Smooth muscle cell of the brain vasculature (primary cell): Measurements from ENCODE around the gene OTOA.
"Not testable (repeated sequence)": the region's sequence is repeated elsewhere in the genome, so short reads cannot be mapped to it uniquely, and the experiment has no call there.

Experiments used
- DNase-seq: peaks from one replicate; pipeline ENCODE4 v3.0.0-alpha.2; 2012; ENCODE audit warnings: low read depth, low spot score

OTOA gene

GRCh38 chr16:21663889-21664647 lies at the start of gene OTOA:
TSS of gene OTOA (plus strand) at chr16:21663968. CDS start at chr16:21678515, 14,547 bp downstream.
- no peak for DNase-seq

DNA sequence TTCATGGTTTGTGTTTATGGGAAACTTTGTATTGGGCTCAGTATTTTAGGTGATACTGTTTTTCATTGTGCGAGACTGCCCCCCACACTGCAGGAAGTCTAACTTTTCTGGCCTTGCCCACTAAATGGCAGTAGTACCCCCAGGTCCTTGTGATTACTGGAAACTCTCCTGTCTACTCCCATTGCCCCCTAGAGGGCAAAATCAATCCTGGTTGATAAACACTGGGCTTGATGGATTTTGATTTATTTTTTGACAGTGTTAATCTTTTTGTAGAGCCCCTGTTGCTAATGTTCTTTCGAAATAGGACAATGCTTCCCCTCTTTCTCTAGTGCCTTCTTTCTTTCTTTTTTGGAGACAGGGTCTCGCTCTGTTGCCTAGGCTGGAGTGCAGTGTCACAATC lies 48.9 kb upstream of the OTOA start:
- no peak for DNase-seq

GRCh38 chr16:21617607-21618006 lies 46.2 kb upstream of the OTOA start:
- DNase-seq, result no peak

DNA sequence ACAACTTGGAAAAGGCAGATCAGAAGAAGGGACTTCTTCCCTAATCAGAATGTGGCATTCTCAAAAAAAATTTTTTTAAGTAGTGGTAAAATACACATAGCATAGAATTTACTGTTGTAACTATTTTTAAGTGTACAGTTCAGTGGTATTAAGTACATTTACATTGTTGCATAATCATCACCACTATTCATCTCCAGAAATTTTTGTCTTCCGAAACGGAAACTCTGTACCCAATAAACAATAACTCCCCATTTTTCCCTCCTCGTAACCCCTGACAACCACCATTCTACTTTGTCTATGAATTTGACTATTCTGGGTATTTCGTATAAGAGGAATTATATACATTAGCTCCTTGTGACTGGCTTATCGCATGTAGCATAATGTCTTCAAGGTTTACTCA lies 45.5 kb upstream of the OTOA start:
- no peak for DNase-seq

GRCh38 chr16:21619765-21620425 lies 43.9 kb upstream of the OTOA start:
- DNase-seq, result no peak

GRCh38 chr16:21620592-21620991 lies 43.2 kb upstream of the OTOA start:
- no peak for DNase-seq

DNA sequence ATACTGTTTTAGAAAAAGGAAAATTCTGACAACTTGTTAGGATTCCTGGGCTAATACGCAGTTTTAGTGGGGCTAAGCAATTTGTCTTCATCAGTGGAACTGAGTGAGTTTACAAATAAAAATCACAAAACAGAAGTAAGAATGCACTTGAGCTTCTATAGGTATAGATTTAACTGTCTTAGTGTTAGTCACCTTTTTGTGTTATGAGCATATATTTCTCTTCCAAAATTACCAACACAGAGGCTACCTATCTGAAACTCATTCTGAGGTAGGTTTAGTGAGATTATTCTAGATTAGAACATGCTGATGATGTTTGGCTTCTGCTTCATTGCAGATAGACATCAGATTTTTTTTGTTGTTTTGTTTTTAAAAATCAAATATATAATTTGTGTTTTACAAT lies 41.2 kb upstream of the OTOA start:
- no peak for DNase-seq

DNA sequence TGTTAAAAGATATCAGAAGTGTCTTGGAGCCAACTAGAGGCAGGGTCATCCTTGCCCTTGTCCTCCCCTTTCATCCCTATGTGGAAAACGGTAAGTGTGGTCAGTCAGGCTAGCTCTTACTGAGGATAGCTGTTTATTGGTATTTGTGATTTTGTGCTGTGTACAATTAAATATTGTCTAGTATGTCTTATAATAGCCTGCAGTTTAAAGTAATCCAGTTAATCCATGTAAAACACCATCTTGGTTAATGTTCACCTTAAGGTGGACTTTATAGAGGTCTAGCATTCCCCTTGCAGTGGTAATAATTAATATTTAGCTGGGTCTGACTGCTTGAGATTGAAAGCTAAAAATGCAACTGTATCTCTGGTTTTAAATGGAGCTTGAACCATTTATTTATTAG lies 38.7 kb upstream of the OTOA start:
- DNase-seq, result no peak

- DNase-seq, result peak; percentile 59
Observed at GRCh38 chr16:21626659-21627277, 37.0 kb upstream of the OTOA start.

DNA sequence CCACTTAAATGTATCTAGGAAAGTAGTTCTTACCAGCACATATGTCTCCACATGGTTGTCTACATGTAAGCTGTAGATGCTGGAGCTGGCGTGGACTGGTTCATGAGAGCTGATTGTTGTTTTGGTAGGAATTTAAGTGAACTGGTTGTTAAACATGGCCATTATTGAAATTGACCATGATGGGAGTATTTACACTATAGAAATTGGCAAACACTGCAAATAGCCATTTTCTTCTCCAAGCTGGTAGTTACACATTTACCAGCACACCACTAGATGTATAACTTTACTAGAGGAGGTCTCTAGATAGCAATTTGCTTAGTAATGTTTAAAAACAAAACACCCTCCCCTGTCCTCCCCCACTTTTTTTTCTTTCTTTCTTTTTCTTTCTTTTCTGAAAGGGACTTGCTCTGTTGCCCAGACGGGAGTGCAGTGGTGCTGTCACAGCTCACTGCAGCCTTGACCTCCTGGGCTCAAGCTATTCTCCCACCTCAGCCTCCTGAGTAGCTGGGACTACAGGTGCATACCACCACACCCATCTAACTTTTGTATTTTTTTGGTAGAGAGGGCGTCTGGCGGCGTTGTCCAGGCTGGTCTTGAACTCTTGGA lies 35.5 kb upstream of the OTOA start:
- DNase-seq, result no peak

GRCh38 chr16:21628772-21629171 lies 35.0 kb upstream of the OTOA start:
- DNase-seq, result no peak

- not testable (repeated sequence) for DNase-seq
Observed at GRCh38 chr16:21629616-21630539, 33.9 kb upstream of the OTOA start.

GRCh38 chr16:21630866-21631265 lies 32.9 kb upstream of the OTOA start:
- not testable (repeated sequence) for DNase-seq

GRCh38 chr16:21631376-21631775 lies 32.4 kb upstream of the OTOA start:
- DNase-seq, result not testable (repeated sequence)

GRCh38 chr16:21631951-21632575 lies 31.7 kb upstream of the OTOA start:
- DNase-seq, result not testable (repeated sequence)

- DNase-seq, result no peak
Observed at GRCh38 chr16:21634216-21634615, 29.6 kb upstream of the OTOA start.

GRCh38 chr16:21635694-21636093 lies 28.1 kb upstream of the OTOA start:
- not testable (repeated sequence) for DNase-seq

DNA sequence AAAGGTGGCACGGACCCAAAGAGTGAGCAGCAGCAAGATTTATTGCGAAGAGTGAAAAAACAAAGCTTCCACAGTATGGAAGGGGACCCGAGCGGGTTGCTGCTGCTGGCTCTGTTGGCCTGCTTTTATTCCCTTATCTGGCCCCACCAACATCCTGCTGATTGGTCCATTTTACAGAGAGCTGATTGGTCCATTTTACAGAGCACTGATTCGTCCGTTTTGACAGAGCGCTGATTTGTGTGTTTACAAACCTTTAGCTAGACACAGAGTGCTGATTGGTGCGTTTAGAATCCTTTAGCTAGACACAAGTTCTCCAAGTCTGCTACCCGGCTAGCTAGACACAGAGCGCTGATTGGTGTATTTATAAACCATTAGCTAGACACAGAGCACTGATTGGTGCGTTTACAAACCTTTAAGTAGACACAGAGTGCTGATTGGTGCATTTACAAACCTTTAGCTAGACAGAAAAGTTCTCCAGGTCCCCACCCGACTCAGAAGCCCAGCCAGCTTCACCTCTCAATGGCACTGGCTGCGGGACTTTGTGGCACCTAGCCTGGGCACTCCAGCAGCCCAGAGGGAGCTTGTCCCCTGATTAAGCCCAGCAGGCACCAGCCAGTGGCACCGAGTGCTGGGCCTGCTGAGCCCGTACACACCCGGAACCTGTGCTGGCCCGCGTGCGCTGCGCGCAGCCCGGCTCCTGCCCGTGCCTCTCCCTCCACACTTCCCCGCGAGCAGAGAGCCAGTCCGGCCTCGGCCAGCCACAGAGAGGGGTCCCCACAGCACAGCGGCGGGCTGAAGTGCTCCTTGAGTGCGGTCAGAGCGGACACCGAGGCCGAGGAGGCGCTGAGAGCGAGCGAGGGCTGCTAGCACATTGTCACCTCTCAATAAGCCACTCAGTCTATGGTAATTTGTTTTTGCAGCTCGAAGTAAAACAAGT lies 26.5 kb upstream of the OTOA start:
- DNase-seq, result no peak

DNA sequence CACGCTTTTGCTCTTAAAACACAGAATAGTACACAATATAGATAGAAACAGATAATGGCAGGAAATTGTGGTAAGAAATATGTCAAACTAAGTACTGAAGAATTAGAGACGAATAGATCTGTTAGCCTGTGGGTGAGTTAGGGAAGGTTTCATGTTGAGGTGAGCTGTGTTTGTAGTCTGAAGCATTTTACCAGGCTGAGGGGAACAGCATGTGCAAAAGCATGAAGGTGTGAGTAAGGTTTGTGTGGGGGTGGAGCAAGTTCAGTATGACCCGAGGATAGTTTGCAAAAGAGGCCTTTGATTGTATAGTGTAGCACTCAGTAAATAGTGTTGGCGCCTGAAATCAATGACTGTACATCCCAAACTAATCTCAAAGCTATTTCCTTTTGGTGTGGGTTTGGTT lies 25.2 kb upstream of the OTOA start:
- no peak for DNase-seq

- no peak for DNase-seq
Observed at GRCh38 chr16:21639493-21639892, 24.3 kb upstream of the OTOA start.
